NOMO-1 treated with DMSO at 0.1 percent for 48 hours (cell line): ENCODE results near the gene CTSF.
"Not testable (repeated sequence)": the region's sequence is repeated elsewhere in the genome, so short reads cannot be mapped to it uniquely, and the experiment has no call there.

Experiments used
- DNase-seq: peaks from one replicate; lab custom pipeline; 2025; ENCODE audit not compliant: unreplicated experiment; lab: John Stamatoyannopoulos, UW

Gene CTSF

GRCh38 chr11:66559866-66560676, 8.3 kb downstream of the CTSF start:
- no peak for DNase-seq

DNA sequence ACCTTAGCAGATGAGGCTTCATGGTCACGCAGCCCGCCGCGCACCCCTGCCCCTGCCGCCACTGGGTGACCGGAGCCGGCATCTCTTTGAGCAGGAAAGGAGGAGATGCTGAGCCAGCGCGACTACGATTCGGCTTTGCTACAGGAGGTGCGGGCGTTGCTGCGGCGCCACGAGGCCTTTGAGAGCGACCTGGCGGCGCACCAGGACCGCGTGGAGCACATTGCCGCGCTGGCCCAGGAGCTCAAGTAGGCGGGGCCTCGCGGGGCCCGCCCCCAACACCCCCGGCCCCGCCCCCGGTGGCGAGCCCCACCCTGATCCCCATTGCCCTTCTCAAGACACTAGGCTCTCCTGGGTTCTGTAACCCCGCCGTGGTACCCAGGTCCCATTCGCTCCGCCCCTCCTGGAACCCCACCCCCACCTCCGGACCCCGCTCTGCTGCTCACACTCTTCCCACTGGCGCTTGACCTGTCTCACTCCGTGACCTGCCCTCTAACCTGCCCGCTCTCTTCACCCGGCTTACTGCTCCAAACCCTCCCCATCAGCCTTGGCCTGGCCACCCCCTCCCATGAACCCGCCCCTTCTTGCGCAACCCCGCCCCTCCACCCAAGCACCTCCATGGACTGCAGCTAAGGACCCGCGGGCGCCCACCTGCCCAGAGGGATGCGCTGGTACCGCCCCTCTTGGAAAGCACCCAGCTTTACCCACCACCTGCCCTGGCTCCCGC, 9.1 kb downstream of the CTSF start:
- DNase-seq: no peak

- DNase-seq: no peak
These were observed 10.6 kb downstream of the CTSF start for GRCh38 chr11:66557733-66558326.

- DNase-seq: no peak
These were observed 12.3 kb downstream of the CTSF start for GRCh38 chr11:66556086-66556485.

- DNase-seq: no peak
These were observed 13.0 kb downstream of the CTSF start for GRCh38 chr11:66555416-66555815.

GRCh38 chr11:66554602-66555001, 13.8 kb downstream of the CTSF start:
- no peak for DNase-seq

- no peak for DNase-seq
These were observed 17.5 kb downstream of the CTSF start for GRCh38 chr11:66550887-66551286.

GRCh38 chr11:66549696-66550095, 18.7 kb downstream of the CTSF start:
- DNase-seq: no peak

DNA sequence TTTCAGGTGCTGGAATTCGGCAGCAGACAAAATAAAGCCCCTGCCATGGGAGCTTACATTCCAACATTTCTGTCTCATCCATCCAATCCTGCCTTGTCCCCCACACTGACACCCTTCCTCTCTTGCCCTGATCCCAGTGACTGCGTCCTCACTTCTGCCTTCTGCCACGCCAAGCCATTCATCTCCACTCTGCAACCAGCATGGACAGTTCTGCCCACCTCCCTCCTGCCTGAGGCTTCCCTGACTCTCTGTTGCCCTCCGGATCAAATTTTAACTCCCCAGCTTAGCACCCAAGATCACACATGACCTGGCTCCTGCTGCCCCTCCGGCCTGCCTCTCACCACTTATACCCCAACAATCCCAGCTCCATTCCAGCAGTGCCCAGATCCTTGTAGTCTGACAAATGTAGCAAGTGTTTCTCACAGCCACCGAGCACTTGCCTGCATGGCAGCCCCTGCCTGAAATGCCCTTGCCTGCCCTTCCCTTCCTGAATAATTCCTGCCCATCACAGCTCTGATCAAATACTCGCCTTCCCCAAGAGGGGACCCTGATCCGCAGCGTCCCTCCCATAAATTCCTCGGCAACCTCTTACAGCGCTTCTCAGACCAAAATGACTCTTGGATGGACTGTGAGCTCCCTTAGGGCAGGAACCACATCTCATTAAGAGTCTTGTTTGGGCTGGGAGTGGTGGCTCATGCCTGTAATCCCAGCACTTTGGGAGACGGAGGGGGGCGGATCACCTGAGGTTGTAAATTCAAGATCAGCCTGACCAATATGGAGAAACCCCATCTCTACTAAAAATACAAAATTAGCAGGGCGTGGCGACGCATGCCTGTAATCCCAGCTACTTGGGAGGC, 19.4 kb downstream of the CTSF start:
- DNase-seq: no peak

GRCh38 chr11:66548041-66548440, 20.4 kb downstream of the CTSF start:
- no peak for DNase-seq

DNA sequence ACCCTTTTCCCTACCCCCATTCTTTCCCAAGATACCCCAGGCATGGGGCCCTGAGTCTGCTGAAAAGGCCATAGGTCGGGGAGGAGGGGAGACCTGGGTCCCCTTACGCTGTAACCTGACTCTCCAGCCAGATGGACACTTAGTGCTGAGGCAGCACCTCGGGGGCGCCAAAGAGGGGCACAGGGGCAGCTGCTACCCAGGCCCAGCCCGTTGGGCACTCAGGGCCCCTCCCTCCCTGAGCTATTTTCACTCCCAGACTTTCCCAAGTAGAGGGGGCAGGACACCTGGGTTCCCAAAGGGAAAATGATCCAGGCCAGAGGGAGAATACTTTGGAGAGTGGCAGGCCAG, 20.8 kb downstream of the CTSF start:
- DNase-seq: no peak

- DNase-seq: no peak
These were observed 21.3 kb downstream of the CTSF start for GRCh38 chr11:66546966-66547661.

DNA sequence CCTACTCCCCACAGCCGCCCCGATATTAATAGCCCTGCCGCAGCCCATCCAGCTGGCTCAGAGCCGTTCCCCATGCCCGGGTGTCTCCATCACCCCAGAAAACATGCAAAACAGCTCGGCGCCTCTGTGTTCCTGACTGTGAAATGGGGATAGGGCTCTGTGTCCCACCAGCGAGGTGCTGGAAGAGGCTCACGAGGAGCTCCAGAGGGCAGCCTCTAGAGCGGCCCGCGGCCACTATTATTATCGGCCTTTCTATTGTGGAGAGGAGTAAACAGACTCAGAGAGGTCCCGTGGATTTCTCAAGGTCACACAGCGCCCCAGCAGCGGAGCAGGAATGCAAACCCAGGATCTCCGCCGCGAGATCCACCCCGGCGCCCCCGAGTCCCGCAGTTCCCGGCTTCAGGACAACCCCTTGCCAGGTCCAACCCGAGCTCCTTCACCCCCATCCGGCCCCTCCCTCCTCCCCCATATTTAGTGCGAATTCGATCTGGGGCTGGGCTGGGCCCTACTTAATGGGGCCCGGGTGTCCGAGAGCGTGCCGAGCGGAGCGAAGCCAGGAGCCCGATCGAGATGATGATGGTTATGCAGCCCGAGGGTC, 21.9 kb downstream of the CTSF start, which contains the start of gene ACTN3:
TSS of gene ACTN3 (plus strand) at position 536 of the 598 bp plus-strand sequence. CDS start at position 571, 35 bp downstream.
- DNase-seq: no peak

- DNase-seq: peak; percentile 98
These were observed 22.6 kb downstream of the CTSF start, which contains the start of gene ZDHHC24 for GRCh38 chr11:66545701-66546367. TSS of gene ZDHHC24 (minus strand) at chr11:66546048. CDS start at chr11:66546003, 45 bp downstream.

- DNase-seq: not testable (repeated sequence)
These were observed 23.5 kb downstream of the CTSF start for GRCh38 chr11:66544952-66545351.

DNA sequence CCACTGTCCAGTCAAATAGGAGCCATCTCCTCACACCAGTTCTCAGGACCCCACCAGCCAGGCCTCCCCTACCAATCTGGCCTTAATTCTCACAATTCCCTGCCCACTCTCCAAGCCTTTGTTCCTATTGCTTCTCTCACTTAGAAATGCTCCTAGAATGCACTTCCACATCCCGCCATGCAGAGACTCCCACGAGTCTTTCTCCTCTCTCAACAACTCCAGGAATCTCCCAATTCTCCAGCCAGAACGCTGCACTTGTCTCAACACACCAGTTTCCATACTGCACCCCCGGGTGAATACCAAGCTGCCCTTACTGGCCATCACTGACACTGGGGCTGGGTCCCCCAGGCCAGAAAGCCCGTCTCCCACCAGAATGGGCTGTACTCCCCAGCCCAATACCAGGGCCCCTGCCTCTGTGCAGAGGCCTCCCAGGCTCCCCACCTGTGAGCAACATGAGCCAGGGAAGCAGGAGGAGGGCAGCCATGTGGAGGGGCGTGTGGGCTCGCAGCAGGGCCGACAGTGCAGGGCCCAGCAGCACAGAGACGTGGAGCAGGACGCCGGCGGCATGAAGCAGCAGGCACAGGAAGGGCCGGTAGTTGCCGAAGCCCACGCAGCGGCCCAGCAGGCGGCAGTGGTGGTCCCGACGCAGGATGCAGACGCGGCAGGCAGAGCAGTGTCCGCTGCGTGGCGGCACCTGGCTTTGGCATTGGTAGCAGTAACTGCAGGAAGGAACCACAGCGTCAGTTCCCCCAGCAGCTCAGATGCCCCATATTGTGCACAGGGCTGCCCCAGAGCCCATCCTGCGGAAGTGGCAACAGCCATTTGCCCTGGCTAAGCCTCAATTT, 24.9 kb downstream of the CTSF start:
- DNase-seq: no peak

DNA sequence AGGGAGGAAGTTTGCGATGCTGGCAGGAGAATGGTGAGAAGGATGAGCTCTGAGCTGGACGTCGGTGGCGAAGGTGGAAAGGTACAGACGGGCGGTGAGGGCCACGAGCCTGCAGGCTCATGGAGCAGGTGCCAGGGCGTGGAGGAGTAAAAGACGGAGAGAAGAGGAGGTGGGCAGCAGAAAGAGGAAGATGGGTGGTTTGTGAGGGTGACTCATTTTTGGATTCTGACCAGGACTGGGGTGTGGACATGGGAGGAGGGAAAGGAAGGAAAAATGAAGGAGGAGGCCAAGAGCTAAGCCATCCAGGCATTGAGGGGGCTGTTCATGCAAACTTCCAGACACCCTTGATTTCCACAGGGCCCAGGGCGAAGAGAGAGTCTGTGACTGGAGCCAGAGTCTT, 26.0 kb downstream of the CTSF start:
- DNase-seq: no peak

- no peak for DNase-seq
These were observed 26.5 kb downstream of the CTSF start for GRCh38 chr11:66541892-66542291.
